Mammary epithelial cell (primary cell): Measurements from ENCODE around the gene BTBD1.

Experiments
- CTCF ChIP-seq, 2 donors: IDR thresholded peaks in 1 of 2; conservative IDR thresholded peaks in 1 of 2; 2 replicates each; pipeline ENCODE4 v1.5.1; 2011 to 2012; ENCODE audit warnings: inconsistent platforms in 2 of 2, low read length in 2 of 2, mild to moderate bottlenecking in 2 of 2, control low read depth in 1 of 2, low read depth in 1 of 2; ENCODE audit not compliant: insufficient read depth in 1 of 2; ENCODE audit errors: extremely low read depth in 1 of 2
- EZH2 ChIP-seq: IDR thresholded peaks from 2 replicates; pipeline ENCODE4 v1.6.1; 2012; ENCODE audit warnings: low read length, inconsistent platforms, borderline replicate concordance

DNA sequence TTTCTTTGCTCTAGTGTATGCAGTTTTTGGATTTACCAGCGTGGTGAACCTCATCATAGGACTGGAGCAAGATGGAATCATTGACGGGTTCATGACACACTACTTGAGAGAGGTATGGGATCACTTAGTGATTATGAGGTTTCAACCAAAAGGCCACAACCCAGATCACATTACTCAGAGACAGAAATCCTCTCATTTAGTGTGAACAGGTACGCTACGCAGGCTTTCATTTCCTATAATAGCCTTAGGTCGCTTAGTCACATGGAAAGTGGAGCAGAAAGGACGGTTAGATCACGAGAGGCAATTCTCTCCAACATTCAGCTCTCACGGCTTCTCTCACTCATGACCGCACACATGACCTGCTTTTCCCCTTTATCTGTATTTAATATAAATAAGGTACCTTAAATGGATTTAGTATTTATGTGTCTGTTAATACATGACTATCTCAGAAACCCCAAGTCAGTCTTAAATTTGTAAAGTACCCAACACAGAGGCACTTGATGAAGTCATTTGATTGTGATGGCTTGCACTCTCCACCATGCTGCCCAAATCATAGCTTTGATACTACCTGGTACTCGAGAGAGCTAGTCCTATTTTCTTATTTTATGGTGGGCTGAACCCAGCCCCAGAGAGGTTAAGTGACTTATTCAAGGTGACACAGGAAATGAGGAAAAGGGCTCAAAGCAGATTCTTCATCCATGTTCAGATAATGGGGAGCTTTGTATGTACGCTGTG, 48.9 kb upstream of the BTBD1 start:
- TF ChIP-seq CTCF (conservative IDR thresholded peaks at IDR 0.05 in 1 of 2, IDR thresholded peaks at IDR 0.05 in 1 of 2; ENCODE audit: extremely low read depth in 1 of 2, insufficient read depth in 1 of 2, low read depth in 1 of 2, low read length in 2 of 2) (no peak), EZH2 (no peak)
